Stimulated activated CD4-positive, alpha-beta T cell treated with anti-CD3 and anti-CD28 coated beads, TNF-alpha, amount 100 ng/mL, for 24 hours (primary cell): ENCODE results near the gene FSCN2.
"Not testable (repeated sequence)": the region's sequence is repeated elsewhere in the genome, so short reads cannot be mapped to it uniquely, and the experiment has no call there.

Source experiments
- DNase-seq, 3 experiments: peaks; one replicate each; pipeline ENCODE4 v3.0.0-alpha.2; 2020; ENCODE audit warnings: low read depth in 3 of 3

Gene FSCN2

GRCh38 chr17:81577278-81578000 is 49.3 kb downstream of the FSCN2 start:
- DNase-seq = no peak

DNA sequence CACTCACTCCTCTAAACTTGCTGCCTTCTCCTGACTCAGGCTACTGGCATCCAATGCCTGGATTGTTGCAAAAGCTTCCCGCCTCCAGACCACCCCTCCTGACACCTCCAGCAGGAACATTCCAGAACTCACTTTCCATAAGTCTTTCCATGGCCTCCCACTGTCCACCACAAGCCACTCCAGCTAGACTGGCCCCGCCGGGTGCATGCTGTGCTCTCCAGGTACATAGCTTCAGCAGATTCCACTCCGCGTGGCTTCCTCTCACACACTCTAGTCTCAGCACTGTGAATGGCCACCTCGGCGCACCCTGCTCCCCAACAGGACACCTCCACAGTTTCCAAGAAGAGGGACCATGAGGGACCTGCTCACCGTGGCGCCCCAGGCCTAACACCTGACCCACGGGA is 49.9 kb downstream of the FSCN2 start:
- no peak for DNase-seq

DNA sequence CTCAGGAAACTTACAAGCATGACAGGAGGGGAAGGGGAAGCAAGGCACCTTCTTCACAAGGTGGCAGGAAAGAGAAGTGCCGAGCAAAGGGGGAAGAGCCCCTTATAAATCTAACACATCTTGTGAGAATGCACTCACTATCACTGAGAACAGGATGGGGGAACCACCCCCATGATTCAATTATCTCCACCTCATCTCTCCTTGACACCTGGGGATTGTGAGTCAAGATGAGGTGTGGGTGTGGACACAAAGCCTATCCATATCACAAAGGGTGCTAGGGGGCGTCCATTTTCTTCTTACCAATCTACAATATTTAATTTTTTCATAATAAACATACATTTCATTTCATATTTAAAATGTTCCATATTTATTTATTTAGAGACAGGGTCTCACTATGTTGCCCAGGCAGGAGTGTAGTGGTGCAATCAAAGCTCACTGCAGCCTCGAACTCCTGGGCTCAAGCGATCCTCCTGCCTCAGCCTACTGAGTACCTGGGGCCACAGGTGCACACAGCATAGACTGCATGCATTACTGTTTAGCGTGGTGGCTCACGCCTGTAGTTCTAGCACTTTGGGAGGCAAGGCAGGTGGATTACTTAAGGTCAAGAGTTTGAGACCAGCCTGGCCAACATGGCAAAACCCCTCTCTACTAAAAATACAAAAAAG is 50.5 kb downstream of the FSCN2 start:
- DNase-seq = no peak

GRCh38 chr17:81579298-81579697 is 51.1 kb downstream of the FSCN2 start:
- no peak for DNase-seq

- no peak for DNase-seq
These were observed 51.7 kb downstream of the FSCN2 start for GRCh38 chr17:81579821-81580321.

- DNase-seq = no peak
These were observed 52.3 kb downstream of the FSCN2 start for GRCh38 chr17:81580481-81580880.

GRCh38 chr17:81581758-81582157 is 53.6 kb downstream of the FSCN2 start:
- DNase-seq = no peak

- no peak for DNase-seq
These were observed 54.2 kb downstream of the FSCN2 start for GRCh38 chr17:81582341-81582740.

DNA sequence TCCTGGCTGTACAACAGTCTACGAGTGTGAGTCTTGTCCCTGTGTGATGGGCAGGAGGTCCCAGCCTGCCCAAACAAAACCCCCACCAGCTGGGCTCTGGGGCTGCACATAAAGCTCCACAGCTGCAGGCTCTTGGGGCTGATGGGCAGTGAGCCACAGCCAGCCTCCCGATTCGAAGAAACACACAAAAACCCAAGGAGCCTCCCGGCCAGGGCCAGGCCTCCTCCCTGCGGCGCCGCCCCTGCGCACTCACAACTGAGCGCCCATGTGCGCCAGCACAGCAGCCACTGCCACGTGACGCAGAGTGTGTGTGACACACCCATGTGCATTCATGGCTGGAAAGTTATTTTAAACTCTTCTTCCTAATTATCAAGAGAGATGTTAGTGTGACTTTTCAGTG is 54.6 kb downstream of the FSCN2 start:
- no peak for DNase-seq

DNA sequence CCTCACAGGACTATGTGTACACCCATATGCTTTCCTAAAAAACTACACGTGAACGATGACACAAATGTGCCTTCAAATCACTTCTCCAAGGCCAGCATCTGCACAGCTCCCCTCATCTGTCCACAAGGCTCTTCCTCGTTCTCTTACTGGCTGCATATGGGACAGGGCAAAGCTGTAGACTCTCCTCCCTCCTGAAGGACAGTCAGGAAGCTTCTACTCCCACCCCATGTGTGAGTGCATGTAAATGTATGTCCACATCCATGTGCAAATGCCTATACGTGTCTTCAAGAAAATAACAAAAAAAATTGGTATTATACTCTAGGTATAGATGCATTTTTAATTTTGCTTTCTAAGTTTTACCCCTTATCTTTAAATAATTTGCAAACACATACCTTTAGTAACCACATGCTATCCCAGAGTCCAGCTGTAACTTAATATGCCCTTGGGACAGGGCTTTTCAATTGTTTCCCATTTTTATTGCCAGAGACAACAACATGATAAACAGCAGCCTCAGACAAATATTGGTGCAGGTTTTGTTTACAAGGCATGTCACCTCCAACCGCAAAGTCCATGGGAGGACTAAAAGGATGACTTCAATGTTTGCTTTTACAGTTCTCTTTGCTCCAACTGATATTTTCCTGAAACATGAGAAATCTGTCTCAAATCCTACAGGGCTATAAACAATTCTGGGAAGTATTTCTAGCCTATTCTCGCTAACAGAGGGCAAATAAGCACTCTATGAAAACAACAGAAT is 55.6 kb downstream of the FSCN2 start:
- DNase-seq = no peak

DNA sequence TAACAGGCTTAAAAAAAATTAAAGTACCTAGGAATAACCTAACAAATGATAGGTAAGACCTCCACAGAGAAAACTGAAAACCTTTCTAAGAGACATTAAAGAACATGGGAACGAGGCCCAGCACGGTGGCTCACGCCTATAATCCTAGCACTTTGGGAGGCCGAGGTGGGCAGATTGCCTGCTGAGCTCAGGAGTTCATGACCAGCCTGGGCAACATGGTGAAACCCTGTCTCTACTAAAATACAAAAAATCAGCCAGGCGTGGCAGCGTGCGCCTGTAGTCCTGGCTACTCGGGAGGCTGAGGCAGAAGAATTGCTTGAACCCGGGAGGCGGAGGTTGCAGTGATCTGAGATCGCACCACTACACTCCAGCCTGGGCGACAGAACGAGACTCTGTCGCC is 56.6 kb downstream of the FSCN2 start:
- DNase-seq = not testable (repeated sequence)

DNA sequence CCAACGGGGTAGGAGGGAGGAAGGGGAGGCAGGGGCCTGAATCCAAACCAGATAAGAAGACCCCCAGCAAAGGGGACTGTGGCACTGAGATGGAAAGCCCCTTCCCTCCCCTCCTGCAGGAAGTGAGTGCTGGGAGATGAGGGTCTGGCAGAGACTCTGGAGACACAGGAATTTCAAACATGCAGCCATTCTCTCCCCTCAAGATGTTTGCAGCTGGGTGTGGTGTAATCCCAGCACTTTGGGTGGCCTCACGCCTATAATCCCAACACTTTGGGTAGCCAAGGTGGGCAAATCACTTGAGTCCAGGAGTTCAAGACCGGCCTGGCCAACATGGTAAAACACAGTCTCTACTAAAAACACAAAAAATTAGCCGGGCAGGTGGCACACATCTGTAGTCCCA is 57.9 kb downstream of the FSCN2 start:
- DNase-seq = no peak
